ENCODE data around the gene SLC25A14.
"Not testable (repeated sequence)": the region's sequence is repeated elsewhere in the genome, so short reads cannot be mapped to it uniquely, and the experiment has no call there.

SLC25A14 gene

GRCh38 chrX:130339408-130340222, at the start of gene SLC25A14:
Gene SLC25A14 (plus strand): TSS chrX:130339919. CDS start chrX:130340279, 360 bp downstream.
- no peak for FAIRE-seq

GRCh38 chrX:130295519-130296296, 44.0 kb upstream of the SLC25A14 start:
- no peak for FAIRE-seq

- FAIRE-seq: no peak
Observed at GRCh38 chrX:130296297-130296678, 43.4 kb upstream of the SLC25A14 start.

GRCh38 chrX:130296743-130297142, 43.0 kb upstream of the SLC25A14 start:
- no peak for FAIRE-seq

- no peak for FAIRE-seq
Observed at GRCh38 chrX:130299279-130300009, 40.3 kb upstream of the SLC25A14 start.

GRCh38 chrX:130300010-130300282, 39.8 kb upstream of the SLC25A14 start:
- no peak for FAIRE-seq

GRCh38 chrX:130301405-130301804, 38.3 kb upstream of the SLC25A14 start:
- no peak for FAIRE-seq

- FAIRE-seq: no peak
Observed at GRCh38 chrX:130301977-130302376, 37.7 kb upstream of the SLC25A14 start.

- FAIRE-seq: no peak
Observed at GRCh38 chrX:130304587-130305368, 34.9 kb upstream of the SLC25A14 start.

GRCh38 chrX:130319886-130320285, 19.8 kb upstream of the SLC25A14 start:
- not testable (repeated sequence) for FAIRE-seq

GRCh38 chrX:130321550-130321949, 18.2 kb upstream of the SLC25A14 start:
- FAIRE-seq: no peak

- no peak for FAIRE-seq
Observed at GRCh38 chrX:130330146-130330545, 9.6 kb upstream of the SLC25A14 start.

- FAIRE-seq: no peak
Observed at GRCh38 chrX:130330706-130331105, 9.0 kb upstream of the SLC25A14 start.

- FAIRE-seq: no peak
Observed at GRCh38 chrX:130336531-130336930, 3.2 kb upstream of the SLC25A14 start.

- not testable (repeated sequence) for FAIRE-seq
Observed at GRCh38 chrX:130338869-130339268, 850 bp upstream of the SLC25A14 start.

- no peak for FAIRE-seq
Observed at GRCh38 chrX:130340271-130340670, 552 bp downstream of the SLC25A14 start.

- no peak for FAIRE-seq
Observed at GRCh38 chrX:130343411-130343810, 3.7 kb downstream of the SLC25A14 start.

- FAIRE-seq: no peak
Observed at GRCh38 chrX:130347321-130347720, 7.6 kb downstream of the SLC25A14 start.

- FAIRE-seq: no peak
Observed at GRCh38 chrX:130351567-130351966, 11.8 kb downstream of the SLC25A14 start.

- not testable (repeated sequence) for FAIRE-seq
Observed at GRCh38 chrX:130352050-130352449, 12.3 kb downstream of the SLC25A14 start.

- no peak for FAIRE-seq
Observed at GRCh38 chrX:130376077-130376476, 36.4 kb downstream of the SLC25A14 start.

- no peak for FAIRE-seq
Observed at GRCh38 chrX:130378024-130378669, 38.4 kb downstream of the SLC25A14 start.

All from TTC549 (cell line).